Mesodermal cell (in vitro differentiated cells): Measurements from ENCODE around the gene PLK4.
"Not testable (repeated sequence)": the region's sequence is repeated elsewhere in the genome, so short reads cannot be mapped to it uniquely, and the experiment has no call there.

Experiments used
- H3K27ac ChIP-seq: 2 replicates; pipeline ENCODE4 v1.7.0; 2013; ENCODE audit warnings: mild to moderate bottlenecking, low read depth, low read length, moderate library complexity; ENCODE audit not compliant: severe bottlenecking
- H3K36me3 ChIP-seq: 2 replicates; pipeline ENCODE4 v1.7.1; 2013; ENCODE audit warnings: mild to moderate bottlenecking, low read length, moderate library complexity; ENCODE audit not compliant: control insufficient read depth, insufficient read depth
- H3K4me1 ChIP-seq: one replicate; pipeline ENCODE4 v1.7.1; 2013; ENCODE audit warnings: mild to moderate bottlenecking, low read length; ENCODE audit not compliant: insufficient read depth, control insufficient read depth, poor library complexity, severe bottlenecking
- H3K4me3 ChIP-seq: 2 replicates; pipeline ENCODE4 v1.7.0; 2013; ENCODE audit warnings: low read length, control low read depth, mild to moderate bottlenecking; ENCODE audit not compliant: insufficient read depth, poor library complexity, severe bottlenecking; ENCODE audit errors: extremely low read depth
- H3K9me3 ChIP-seq: 2 replicates; pipeline ENCODE4 v1.7.1; 2013; ENCODE audit warnings: mild to moderate bottlenecking, low read length, moderate library complexity; ENCODE audit not compliant: control insufficient read depth
- WGBS, 2 experiments: methylation state at CpG; one replicate each; pipeline ENCODE4 v1.1.5; 2013; ENCODE audit warnings: missing lambda C conversion rate in 2 of 2; ENCODE audit not compliant: insufficient coverage in 2 of 2; 5-methylcytosine and 5-hydroxymethylcytosine counted together

Gene PLK4

GRCh38 chr4:127899682-127900081, 19.0 kb downstream of the PLK4 start:
- not testable (repeated sequence) for H3K27ac ChIP-seq, H3K4me1 ChIP-seq, H3K4me3 ChIP-seq, H3K9me3 ChIP-seq
- WGBS, 2 experiments: 97 to 100% methylated on average over 1 to 4 of the region's 4 CpGs
- H3K36me3 ChIP-seq: peaks cover 39% of the 10 kb centered on the region

GRCh38 chr4:127905029-127905428, 24.3 kb downstream of the PLK4 start:
- 94 to 96% methylated on average over 7 to 8 of the region's 8 CpGs for WGBS, 2 experiments
- H3K27ac ChIP-seq: no peak overlapping the region
- no peaks in the 10 kb centered on the region for H3K36me3 ChIP-seq
- H3K9me3 ChIP-seq: no peaks in the 10 kb centered on the region
- no peak overlapping the region for H3K4me3 ChIP-seq
- H3K4me1 ChIP-seq: no peaks in the 10 kb centered on the region

GRCh38 chr4:127916512-127916911, 35.8 kb downstream of the PLK4 start:
- Histone ChIP-seq H3K27ac (no peak overlapping the region), H3K9me3 (no peaks in the 10 kb centered on the region), H3K36me3 (peaks cover 17% of the 10 kb centered on the region), H3K4me3 (no peak overlapping the region), H3K4me1 (no peaks in the 10 kb centered on the region)
- WGBS, 2 experiments: 88 to 100% methylated on average over 1 of the region's 3 CpGs

- Histone ChIP-seq H3K4me1 (no peaks in the 10 kb centered on the region), H3K4me3 (no peak overlapping the region), H3K27ac (no peak overlapping the region), H3K9me3 (no peaks in the 10 kb centered on the region), H3K36me3 (peaks cover 19% of the 10 kb centered on the region)
Measured at GRCh38 chr4:127917151-127917550, 36.5 kb downstream of the PLK4 start.

GRCh38 chr4:127920521-127920920, 39.8 kb downstream of the PLK4 start:
- WGBS, 2 experiments: 100% methylated on average over 2 of the region's 3 CpGs; no CpG with 5 or more reads in 1 of the 2 experiments
- Histone ChIP-seq H3K9me3 (no peaks in the 10 kb centered on the region), H3K4me1 (no peaks in the 10 kb centered on the region), H3K4me3 (no peak overlapping the region), H3K36me3 (peaks cover 19% of the 10 kb centered on the region), H3K27ac (no peak overlapping the region)

GRCh38 chr4:127922226-127922625, 41.5 kb downstream of the PLK4 start:
- no peak overlapping the region for H3K27ac ChIP-seq
- no CpG with 5 or more reads among the region's 2 CpGs for WGBS, 2 experiments
- peaks cover 23% of the 10 kb centered on the region for H3K36me3 ChIP-seq
- H3K9me3 ChIP-seq: no peaks in the 10 kb centered on the region
- H3K4me3 ChIP-seq: no peak overlapping the region
- no peaks in the 10 kb centered on the region for H3K4me1 ChIP-seq

GRCh38 chr4:127925720-127926119, 45.0 kb downstream of the PLK4 start:
- H3K9me3 ChIP-seq, H3K4me1 ChIP-seq, H3K27ac ChIP-seq, H3K4me3 ChIP-seq: not testable (repeated sequence)
- WGBS, 2 experiments: 100% methylated on average over 1 of the region's 2 CpGs; no CpG with 5 or more reads in 1 of the 2 experiments
- peaks cover 18% of the 10 kb centered on the region for H3K36me3 ChIP-seq

- WGBS, 2 experiments: 86% methylated on average over 1 of the region's 1 CpG; no CpG with 5 or more reads in 1 of the 2 experiments
- Histone ChIP-seq H3K4me3 (no peak overlapping the region), H3K4me1 (no peaks in the 10 kb centered on the region), H3K36me3 (peaks cover 8% of the 10 kb centered on the region), H3K27ac (no peak overlapping the region), H3K9me3 (no peaks in the 10 kb centered on the region)
Measured at GRCh38 chr4:127930175-127930574, 49.5 kb downstream of the PLK4 start.

GRCh38 chr4:127931836-127932235, 51.1 kb downstream of the PLK4 start:
- whole genome bisulfite sequencing, 2 experiments: 91 to 98% methylated on average over 4 to 5 of the region's 6 CpGs

GRCh38 chr4:127936974-127937373, 56.3 kb downstream of the PLK4 start:
- Histone ChIP-seq H3K9me3 (no peaks in the 10 kb centered on the region), H3K4me3 (no peak overlapping the region), H3K4me1 (no peaks in the 10 kb centered on the region), H3K36me3 (peaks cover 4% of the 10 kb centered on the region), H3K27ac (no peak overlapping the region)
- no CpG with 5 or more reads among the region's 1 CpG for WGBS, 2 experiments

More at GRCh38 chr4:127931836-127932235, 51.1 kb downstream of the PLK4 start:
- not testable (repeated sequence) for H3K4me3 ChIP-seq, H3K9me3 ChIP-seq, H3K36me3 ChIP-seq, H3K27ac ChIP-seq, H3K4me1 ChIP-seq
